Muscle of leg (tissue), 11 donors: ENCODE data around the gene TAC3. TPM values are rescaled to one million over a fixed set of nuclear protein-coding genes. Genes with fewer than 3 reads are reported as not detected.

Experiments used
- DNase-seq: peaks from one replicate; pipeline ENCODE4 v3.0.0; 2013
- H3K27ac ChIP-seq: one replicate; pipeline ENCODE4 v1.5.1; 2013; ENCODE audit warnings: mild to moderate bottlenecking, low read length, control low read depth
- H3K27me3 ChIP-seq: one replicate; pipeline ENCODE4 v1.6.1; 2013; ENCODE audit warnings: low read length; ENCODE audit not compliant: control insufficient read depth, insufficient read depth
- H3K36me3 ChIP-seq: one replicate; pipeline ENCODE4 v1.6.1; 2013; ENCODE audit warnings: low read length; ENCODE audit not compliant: control insufficient read depth, insufficient read depth
- H3K4me1 ChIP-seq: one replicate; pipeline ENCODE4 v1.6.1; 2013; ENCODE audit warnings: low read length; ENCODE audit not compliant: control insufficient read depth, insufficient read depth
- H3K4me3 ChIP-seq: one replicate; pipeline ENCODE4 v1.5.1; 2013; ENCODE audit warnings: low read length, control low read depth
- H3K9me3 ChIP-seq: replicated peaks from 2 replicates; pipeline ENCODE4 v1.6.1; 2013; ENCODE audit warnings: low read depth, low read length; ENCODE audit not compliant: control insufficient read depth
- WGBS: methylation state at CpG from one replicate; pipeline ENCODE4 v1.1.5; 2013; ENCODE audit warnings: missing lambda C conversion rate; ENCODE audit not compliant: insufficient coverage; 5-methylcytosine and 5-hydroxymethylcytosine counted together
- polyA plus RNA-seq, 8 donors: library from polyadenylated mRNA; unstranded; fragments of 120-200 nt; gene quantifications; one replicate each; pipeline versions ENCODE4 v1.2.1 to v1.2.3, GENCODE V29; 2013; ENCODE audit warnings: inconsistent platforms in 1 of 8, low replicate concordance in 1 of 8; ENCODE audit not compliant: insufficient read length in 8 of 8, insufficient read depth in 1 of 8
- total RNA-seq: library from RNA; stranded (reverse); fragments of 120-200 nt; gene quantifications from one replicate; pipeline ENCODE4 v1.2.4, GENCODE V29; 2013

Gene TAC3
- total and polyA plus RNA-seq, 9 donors = 0.09 to 0.71 (median 0.39) TPM; not detected in 6

DNA sequence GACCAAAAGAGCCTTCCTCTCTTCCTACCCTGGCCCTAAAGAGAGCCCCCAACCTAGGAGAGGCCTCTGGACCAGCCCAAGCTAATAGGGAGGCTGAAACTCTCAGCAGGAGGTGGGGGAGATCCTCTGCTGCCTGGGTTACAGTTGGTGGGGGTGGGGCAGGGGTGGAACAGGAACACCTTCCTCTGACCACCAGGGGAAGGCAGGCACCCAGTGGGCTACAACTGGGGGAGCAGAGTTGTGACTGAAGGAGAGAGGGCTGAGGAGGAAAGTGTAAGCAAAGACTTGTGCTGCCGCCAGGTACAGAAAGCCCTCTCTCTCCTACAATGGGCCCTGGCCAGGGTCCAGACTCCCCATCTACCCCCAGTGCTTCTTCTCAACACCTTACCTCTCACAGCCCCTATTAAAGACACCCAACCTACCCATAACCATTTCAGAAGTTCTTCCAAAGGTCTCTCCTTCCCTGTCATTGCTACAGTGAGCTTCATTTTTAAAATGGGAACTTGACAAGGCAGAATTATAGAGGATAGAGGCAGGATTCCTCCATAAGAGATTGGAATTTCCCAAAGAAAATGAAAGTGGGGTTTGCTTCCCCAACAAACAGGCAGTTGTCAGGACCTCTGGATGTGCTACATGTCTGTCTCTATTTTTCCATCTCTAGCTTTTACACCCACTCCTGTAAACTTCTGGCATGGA, 32.2 kb upstream of the TAC3 start:
- no CpG with 5 or more reads among the region's 1 CpG for whole genome bisulfite sequencing
- no peak for DNase-seq

GRCh38 chr12:57047981-57048380, 31.7 kb upstream of the TAC3 start:
- Histone ChIP-seq H3K4me3 (no peak overlapping the region), H3K27ac (no peak overlapping the region), H3K9me3 (no peaks in the 10 kb centered on the region), H3K36me3 (no peaks in the 10 kb centered on the region), H3K4me1 (peaks cover 16% of the 10 kb centered on the region), H3K27me3 (peaks cover 2% of the 10 kb centered on the region)
- WGBS = no CpG with 5 or more reads among the region's 1 CpG
- no peak for DNase-seq

More for the DNA sequence above, 32.2 kb upstream of the TAC3 start:
- no peaks in the 10 kb centered on the region for H3K36me3 ChIP-seq
- peaks cover 2% of the 10 kb centered on the region for H3K27me3 ChIP-seq
- H3K9me3 ChIP-seq = no peaks in the 10 kb centered on the region
- peaks cover 16% of the 10 kb centered on the region for H3K4me1 ChIP-seq
- H3K4me3 ChIP-seq = no peak overlapping the region
- H3K27ac ChIP-seq = no peak overlapping the region

- peak; percentile 29 for DNase-seq
- Histone ChIP-seq H3K27ac (no peak overlapping the region), H3K9me3 (no peaks in the 10 kb centered on the region), H3K27me3 (peaks cover 2% of the 10 kb centered on the region), H3K36me3 (no peaks in the 10 kb centered on the region), H3K4me3 (no peak overlapping the region), H3K4me1 (peaks cover 16% of the 10 kb centered on the region)
- WGBS = 76% methylated on average over 4 of the region's 10 CpGs
Observed at GRCh38 chr12:57046947-57047890, 30.9 kb upstream of the TAC3 start.

GRCh38 chr12:57046086-57046791, 29.9 kb upstream of the TAC3 start:
- 15% methylated on average over 1 of the region's 6 CpGs for WGBS
- no peaks in the 10 kb centered on the region for H3K36me3 ChIP-seq
- H3K27me3 ChIP-seq = peaks cover 2% of the 10 kb centered on the region
- no peaks in the 10 kb centered on the region for H3K9me3 ChIP-seq
- peaks cover 17% of the 10 kb centered on the region for H3K4me1 ChIP-seq
- peak; percentile 30 for DNase-seq
- H3K27ac ChIP-seq = no peak overlapping the region
- no peak overlapping the region for H3K4me3 ChIP-seq

DNA sequence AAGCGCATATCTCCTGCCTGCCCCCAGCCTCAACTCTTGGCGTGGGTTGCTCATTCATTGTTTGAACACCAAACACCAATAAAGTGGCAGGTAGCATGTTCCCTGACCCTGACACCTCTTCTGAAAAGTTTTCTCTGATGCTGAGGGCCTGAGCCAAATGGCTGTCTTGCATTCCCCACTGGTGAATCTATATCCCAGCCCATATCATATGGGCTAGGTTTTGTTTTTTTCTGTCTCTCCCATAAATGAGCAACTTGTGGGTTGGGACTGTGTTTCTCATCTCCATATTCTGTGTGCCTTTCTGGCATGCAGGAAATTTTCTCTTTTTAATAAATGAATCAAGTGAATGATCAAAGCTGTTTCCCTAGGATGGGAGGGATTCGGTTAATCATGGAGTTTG, 28.6 kb upstream of the TAC3 start:
- no peak for DNase-seq
- Histone ChIP-seq H3K36me3 (no peaks in the 10 kb centered on the region), H3K9me3 (no peaks in the 10 kb centered on the region), H3K4me3 (no peak overlapping the region), H3K27ac (no peak overlapping the region), H3K4me1 (peaks cover 24% of the 10 kb centered on the region), H3K27me3 (peaks cover 2% of the 10 kb centered on the region)
- 60% methylated on average over 1 of the region's 3 CpGs for WGBS

GRCh38 chr12:57044468-57044867, 28.1 kb upstream of the TAC3 start:
- DNase-seq = no peak
- Histone ChIP-seq H3K9me3 (no peaks in the 10 kb centered on the region), H3K4me1 (peaks cover 24% of the 10 kb centered on the region), H3K27me3 (peaks cover 2% of the 10 kb centered on the region), H3K36me3 (no peaks in the 10 kb centered on the region), H3K4me3 (no peak overlapping the region), H3K27ac (no peak overlapping the region)
- WGBS = no CpG with 5 or more reads among the region's 6 CpGs

- DNase-seq = peak; percentile 68
Observed at GRCh38 chr12:57042695-57043094, 26.4 kb upstream of the TAC3 start.

DNA sequence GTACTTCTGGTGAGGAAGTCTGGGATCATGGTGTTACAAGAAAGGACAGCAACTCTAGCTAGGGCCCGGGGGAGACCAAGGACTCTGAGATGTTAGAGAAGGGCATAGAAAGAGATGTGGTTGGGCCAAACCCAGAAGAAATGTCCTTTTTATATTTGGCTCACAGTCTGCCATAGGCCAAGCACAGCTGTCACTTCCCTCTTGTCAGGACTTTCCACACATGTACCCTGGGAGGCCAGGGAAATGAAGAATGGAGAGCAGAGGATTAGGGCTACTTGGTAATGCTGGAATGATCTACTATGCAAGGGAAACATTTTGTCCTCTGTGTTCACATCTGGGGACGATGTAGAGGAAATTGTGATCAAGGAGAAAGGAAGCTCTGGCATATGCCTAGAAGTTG, 24.4 kb upstream of the TAC3 start:
- no peak for DNase-seq

More at GRCh38 chr12:57042695-57043094, 26.4 kb upstream of the TAC3 start:
- Histone ChIP-seq H3K27me3 (peaks cover under 1% of the 10 kb centered on the region), H3K27ac (no peak overlapping the region), H3K9me3 (no peaks in the 10 kb centered on the region), H3K36me3 (no peaks in the 10 kb centered on the region), H3K4me3 (no peak overlapping the region), H3K4me1 (peaks cover 23% of the 10 kb centered on the region)
- 75% methylated on average over 2 of the region's 2 CpGs for WGBS

GRCh38 chr12:57040211-57040610, 23.9 kb upstream of the TAC3 start:
- no peak for DNase-seq
- no peaks in the 10 kb centered on the region for H3K9me3 ChIP-seq
- no CpG with 5 or more reads among the region's 4 CpGs for WGBS

More for the DNA sequence above, 24.4 kb upstream of the TAC3 start:
- H3K27ac ChIP-seq = no peak overlapping the region
- WGBS = 14% methylated on average over 1 of the region's 2 CpGs
- H3K4me1 ChIP-seq = peaks cover 8% of the 10 kb centered on the region
- H3K4me3 ChIP-seq = no peak overlapping the region
- no peaks in the 10 kb centered on the region for H3K9me3 ChIP-seq
- H3K27me3 ChIP-seq = peaks cover 2% of the 10 kb centered on the region
- no peaks in the 10 kb centered on the region for H3K36me3 ChIP-seq

More at GRCh38 chr12:57040211-57040610, 23.9 kb upstream of the TAC3 start:
- peaks cover 8% of the 10 kb centered on the region for H3K4me1 ChIP-seq
- H3K27me3 ChIP-seq = peaks cover 2% of the 10 kb centered on the region
- H3K27ac ChIP-seq = no peak overlapping the region
- H3K4me3 ChIP-seq = no peak overlapping the region
- no peaks in the 10 kb centered on the region for H3K36me3 ChIP-seq
